ENCODE measurements around the gene ZFPM1.

DNA sequence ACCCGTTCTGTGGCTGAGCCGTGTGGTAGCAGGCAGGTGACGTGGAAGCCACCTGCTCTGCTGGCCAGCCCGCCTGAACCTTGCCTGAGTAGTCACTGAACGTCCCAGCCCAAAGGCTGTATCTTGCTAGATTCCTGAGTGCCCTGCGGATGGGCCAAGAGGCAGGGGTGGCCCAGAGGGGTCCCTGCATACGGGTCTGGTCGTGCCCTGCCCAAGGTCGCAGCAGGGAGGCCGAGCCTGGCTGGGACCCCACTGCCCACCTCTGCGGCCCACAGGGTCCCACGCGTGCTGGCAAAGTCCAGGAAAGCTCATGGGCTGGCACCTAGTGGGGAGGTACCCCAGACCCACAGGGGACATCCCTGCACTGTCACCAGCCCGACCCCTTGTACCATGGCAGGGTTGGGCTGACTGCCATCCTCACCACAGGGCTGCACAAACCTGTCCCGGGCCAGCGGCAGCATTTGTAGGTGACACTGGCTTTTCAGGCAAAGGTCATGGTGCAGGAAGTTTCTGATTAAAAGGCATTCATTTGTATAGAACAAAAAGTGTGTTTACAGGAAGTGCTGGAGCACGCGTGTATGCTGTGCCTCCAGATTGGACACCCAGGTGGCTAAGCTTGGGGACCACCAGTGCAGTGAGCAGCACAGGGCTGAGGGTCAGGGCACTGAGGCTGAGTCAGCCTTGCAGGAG lies 72.0 kb downstream of the ZFPM1 start:
- TF ChIP-seq CTCF (IDR thresholded peaks at IDR 0.05) = no peak
- no peak for TF ChIP-seq POLR2A (IDR thresholded peaks at IDR 0.05)
- no peak for TF ChIP-seq EP300 (IDR thresholded peaks at IDR 0.05)

Measured in suprapubic skin (tissue), 3 donors.